ENCODE data around the gene ARAP3. TPM values are rescaled to one million over a fixed set of nuclear protein-coding genes. Genes with fewer than 3 reads are reported as not detected.
"Not testable (repeated sequence)": the region's sequence is repeated elsewhere in the genome, so short reads cannot be mapped to it uniquely, and the experiment has no call there.

ARAP3 gene
- total and polyA plus RNA-seq, 2 donors (not counting 1 experiment from before 2014, with no cell fraction given), result 0.34 to 3.7 TPM

- H2AFZ ChIP-seq (ENCODE audit: insufficient read depth, low read depth, low read length, poor library complexity, severe bottlenecking); DNase-seq; H3K4me1 Mint-ChIP-seq; ATAC-seq (ENCODE audit: low read depth); H3K4me3 Mint-ChIP-seq; H3K27me3 ChIP-seq (replicated peaks in 1 of 4; ENCODE audit: control extremely low read depth in 1 of 4, control insufficient read depth in 3 of 4, insufficient read depth in 4 of 4, low read length in 3 of 4); H3K4me2 ChIP-seq (replicated peaks; ENCODE audit: low read depth, low read length, poor library complexity, severe bottlenecking); H3K36me3 ChIP-seq (replicated peaks in 1 of 2; ENCODE audit: control extremely low read depth in 1 of 2, control insufficient read depth in 1 of 2, extremely low read depth in 1 of 2, insufficient read depth in 2 of 2, low read length in 1 of 2); H3K9ac ChIP-seq (ENCODE audit: low read length); H3K4me3 ChIP-seq (ENCODE audit: control extremely low read depth in 1 of 5, extremely low read depth in 1 of 5, insufficient read depth in 1 of 5, low read depth in 2 of 5, low read length in 4 of 5); POLR2A ChIA-PET; H3K79me2 ChIP-seq (ENCODE audit: control insufficient read depth, insufficient read depth, low read length); H3K9me3 ChIP-seq (ENCODE audit: control extremely low read depth in 1 of 3, control insufficient read depth in 2 of 3, insufficient read depth in 1 of 3, low read length in 2 of 3); intact Hi-C loops (cut with micrococcal nuclease); H3K27ac Mint-ChIP-seq; CTCF ChIA-PET; H3K27ac ChIP-seq (ENCODE audit: low read length in 2 of 2); H3K4me1 ChIP-seq (ENCODE audit: control insufficient read depth in 2 of 2, insufficient read depth in 2 of 2, low read length in 2 of 2); H3K9me3 Mint-ChIP-seq (ENCODE audit: insufficient read depth); H4K20me1 ChIP-seq (ENCODE audit: control insufficient read depth, insufficient read depth, low read length, poor library complexity, severe bottlenecking): not testable (repeated sequence)
- H3K27me3 Mint-ChIP-seq, result peaks cover 14% of the 10 kb centered on the region
- 83% methylated on average over 1 of the region's 5 CpGs for WGBS (ENCODE audit: insufficient coverage)
Measured at GRCh38 chr5:141725174-141725573, 43.1 kb upstream of the ARAP3 start.

GRCh38 chr5:141722266-141722665 lies 40.2 kb upstream of the ARAP3 start:
- no peak overlapping the region for H3K9ac ChIP-seq (ENCODE audit: low read length)
- POLR2A ChIA-PET, result interaction anchor here (0.7 kb wide), 1 partner anchor 59 kb away, joined by 3 read pairs; no protein-coding TSS in a partner anchor
- no peak overlapping the region for H3K27ac Mint-ChIP-seq
- no peaks in the 10 kb centered on the region for H3K9me3 Mint-ChIP-seq (ENCODE audit: insufficient read depth)
- H3K27me3 Mint-ChIP-seq, result peaks cover 14% of the 10 kb centered on the region
- no peaks in the 10 kb centered on the region for H3K79me2 ChIP-seq (ENCODE audit: control insufficient read depth, insufficient read depth, low read length)
- TF ChIP-seq EZH2 (IDR thresholded peaks at IDR 0.05; ENCODE audit: borderline replicate concordance, insufficient read depth, low read depth, low read length, poor library complexity, severe bottlenecking) (no peak), CTCF (IDR thresholded peaks at IDR 0.05) (no peak)
- no peaks in the 10 kb centered on the region for H3K36me3 ChIP-seq (replicated peaks in 1 of 2; ENCODE audit: control extremely low read depth in 1 of 2, control insufficient read depth in 1 of 2, extremely low read depth in 1 of 2, insufficient read depth in 2 of 2, low read length in 1 of 2)
- no peaks in the 10 kb centered on the region for H4K20me1 ChIP-seq (ENCODE audit: control insufficient read depth, insufficient read depth, low read length, poor library complexity, severe bottlenecking)
- H3K27ac ChIP-seq (ENCODE audit: low read length in 2 of 2), result no peak overlapping the region
- H3K4me2 ChIP-seq (replicated peaks; ENCODE audit: low read depth, low read length, poor library complexity, severe bottlenecking), result no peak overlapping the region
- no peaks in the 10 kb centered on the region for H3K9me3 ChIP-seq (ENCODE audit: control extremely low read depth in 1 of 3, control insufficient read depth in 2 of 3, insufficient read depth in 1 of 3, low read length in 2 of 3)
- intact Hi-C loops (cut with micrococcal nuclease), result no loop called here
- H3K4me3 Mint-ChIP-seq, result no peak overlapping the region
- CTCF ChIA-PET, result interaction anchor here (1.3 kb wide), 1 partner anchor 238 kb away, joined by 4 read pairs; no protein-coding TSS in a partner anchor
- H3K4me3 ChIP-seq (ENCODE audit: control extremely low read depth in 1 of 5, extremely low read depth in 1 of 5, insufficient read depth in 1 of 5, low read depth in 2 of 5, low read length in 4 of 5), result no peak overlapping the region
- H3K27me3 ChIP-seq (replicated peaks in 1 of 4; ENCODE audit: control extremely low read depth in 1 of 4, control insufficient read depth in 3 of 4, insufficient read depth in 4 of 4, low read length in 3 of 4), result peaks cover 0 to 3% (median 0%) of the 10 kb centered on the region in 4 experiments
- DNase-seq (no peak), ATAC-seq (ENCODE audit: low read depth) (no peak)
- no peaks in the 10 kb centered on the region for H3K4me1 ChIP-seq (ENCODE audit: control insufficient read depth in 2 of 2, insufficient read depth in 2 of 2, low read length in 2 of 2)
- no peak overlapping the region for H2AFZ ChIP-seq (ENCODE audit: insufficient read depth, low read depth, low read length, poor library complexity, severe bottlenecking)
- H3K4me1 Mint-ChIP-seq, result no peaks in the 10 kb centered on the region

Measured in B cell (primary cell).